ENCODE data around the gene JUN.
"Not testable (repeated sequence)": the region's sequence is repeated elsewhere in the genome, so short reads cannot be mapped to it uniquely, and the experiment has no call there.

Gene JUN

DNA sequence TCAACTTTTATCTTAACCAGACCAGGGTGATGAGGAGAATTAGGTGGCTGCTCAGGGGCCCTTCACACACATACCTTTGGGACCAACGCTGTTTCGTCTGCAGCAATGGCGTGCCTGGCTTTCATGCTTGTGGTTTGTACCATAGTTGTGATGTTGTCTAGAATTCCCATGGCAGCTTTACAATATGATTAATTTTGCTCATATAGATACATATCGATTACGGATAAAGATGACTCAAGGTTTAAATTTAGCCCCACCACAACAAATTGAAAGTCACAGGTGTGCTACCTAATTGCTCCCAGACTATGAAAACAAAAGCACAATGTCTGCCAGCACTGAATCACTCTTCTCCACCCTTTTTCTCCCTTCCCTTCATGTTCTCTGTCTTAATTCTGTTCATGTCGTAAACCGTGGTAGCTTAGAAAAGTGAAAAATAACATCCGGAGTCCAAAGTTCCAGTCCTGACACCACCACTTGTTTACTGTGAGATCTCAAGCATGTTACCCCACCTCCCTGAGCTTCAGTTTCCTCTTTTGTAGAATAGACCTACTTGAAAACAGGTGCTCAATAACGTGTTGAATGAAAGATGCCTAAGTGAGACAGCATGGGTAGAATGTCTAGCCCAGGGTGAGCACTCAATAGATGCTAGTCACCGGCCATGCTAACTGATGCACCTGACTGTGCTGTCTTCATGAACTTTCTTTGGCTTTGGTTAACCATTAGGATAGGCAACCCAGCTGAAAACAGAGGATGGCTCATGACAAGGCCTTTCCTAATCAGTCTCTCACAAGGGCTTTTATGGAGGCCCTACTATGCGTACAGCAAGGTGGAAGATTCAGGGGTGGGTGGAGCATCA lies 22.1 kb upstream of the JUN start:
- peak; percentile 72 for FAIRE-seq

- peak; percentile 9 for FAIRE-seq
These were observed 21.2 kb upstream of the JUN start for GRCh38 chr1:58804853-58805565.

GRCh38 chr1:58803858-58804257 lies 20.0 kb upstream of the JUN start:
- FAIRE-seq: no peak

DNA sequence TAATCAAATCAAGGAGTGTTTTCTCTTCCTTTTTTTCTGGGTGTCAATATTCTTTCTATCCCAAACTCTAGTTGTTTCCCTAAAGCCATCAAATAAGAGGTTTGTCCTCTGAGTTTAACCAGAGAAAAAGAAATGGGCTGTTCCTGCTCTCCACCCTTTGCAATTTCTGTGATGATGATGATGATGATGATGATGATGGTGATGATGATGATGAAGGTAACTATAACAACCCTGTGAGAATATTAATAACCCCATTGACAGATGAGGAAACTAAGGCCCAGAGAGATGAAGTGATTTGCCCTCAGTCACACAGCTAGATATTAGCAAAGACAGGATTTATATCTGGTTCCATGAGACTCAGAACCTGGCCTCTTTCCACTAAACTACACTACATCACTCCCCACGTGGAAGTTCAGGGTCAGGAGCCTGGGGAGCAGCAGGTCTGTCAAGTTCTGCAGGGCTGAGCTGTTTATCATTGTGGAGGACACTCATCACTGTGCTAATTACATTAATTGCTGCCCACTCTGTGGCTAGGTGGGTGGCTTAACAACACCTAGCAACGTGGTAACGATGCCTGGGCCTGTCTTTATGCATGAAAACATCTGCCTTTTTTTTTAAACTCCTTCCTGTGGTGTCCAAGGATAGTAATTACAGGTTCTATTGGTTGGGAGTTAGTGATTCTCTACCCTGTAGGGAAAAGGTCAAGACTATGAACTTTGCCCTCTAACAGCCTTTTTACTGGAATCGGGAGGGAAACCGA lies 19.0 kb upstream of the JUN start:
- FAIRE-seq: peak; percentile 83

DNA sequence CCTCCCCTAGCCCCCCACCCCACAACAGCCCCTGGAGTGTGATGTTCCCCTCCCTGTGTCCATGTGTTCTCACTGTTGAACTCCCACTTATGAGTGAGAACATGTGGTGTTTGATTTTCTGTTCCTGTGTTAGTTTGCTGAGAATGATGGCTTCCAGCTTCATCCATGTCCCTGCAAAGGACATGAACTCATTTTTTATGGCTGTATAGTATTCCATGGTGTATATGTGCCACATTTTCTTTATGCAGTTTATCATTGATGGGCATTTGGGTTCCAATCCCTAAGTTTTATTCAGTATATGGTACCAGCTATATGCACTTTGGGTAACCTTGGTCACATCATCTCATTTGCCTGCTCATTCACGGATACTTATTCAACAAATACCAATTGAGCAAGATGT lies 17.4 kb upstream of the JUN start:
- not testable (repeated sequence) for FAIRE-seq

GRCh38 chr1:58799650-58800049 lies 15.8 kb upstream of the JUN start:
- FAIRE-seq: no peak

DNA sequence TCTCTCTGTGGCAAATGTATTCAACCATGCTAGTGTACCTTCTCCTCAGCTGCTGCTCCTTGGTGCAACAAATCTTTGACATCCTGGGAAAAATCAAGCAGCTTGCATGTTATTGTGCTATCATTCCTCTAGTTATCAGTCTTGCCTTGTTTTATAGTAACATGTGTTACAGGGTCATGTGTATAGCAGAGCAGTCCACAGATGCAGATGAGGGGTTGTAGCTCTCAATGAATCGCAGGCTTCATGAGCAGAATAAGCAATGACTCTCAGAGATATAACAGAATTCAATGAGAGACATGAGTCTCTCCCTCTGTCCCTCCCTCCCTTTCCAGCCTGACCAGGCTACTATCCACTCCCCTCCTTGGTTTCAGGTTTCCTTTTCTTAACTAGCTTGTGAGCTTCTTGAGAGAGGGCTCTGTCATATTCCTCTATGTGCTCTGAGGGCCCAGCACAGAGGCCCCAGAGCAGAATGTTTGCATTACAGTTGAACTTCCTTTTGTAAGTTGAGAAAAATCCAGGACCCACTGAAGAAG lies 15.1 kb upstream of the JUN start:
- no peak for FAIRE-seq

DNA sequence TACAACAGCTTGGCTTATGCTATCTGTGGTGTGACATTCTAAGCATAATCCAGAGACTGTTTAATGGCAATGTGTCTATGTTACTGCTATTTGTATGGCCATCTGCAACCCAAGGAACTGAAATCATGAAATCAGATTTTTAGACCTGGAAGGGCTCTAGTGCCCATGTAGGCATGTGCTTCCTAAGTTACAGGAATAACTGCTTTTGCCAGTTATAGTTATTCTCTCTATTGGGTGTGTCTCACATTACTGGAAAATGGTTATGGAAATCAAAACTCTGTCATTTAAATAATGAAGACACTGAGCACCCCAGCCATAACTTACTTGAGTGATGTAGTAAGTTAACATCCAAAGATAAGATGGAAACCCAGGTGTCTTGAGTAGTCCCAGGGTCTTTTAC lies 12.6 kb upstream of the JUN start:
- no peak for FAIRE-seq

DNA sequence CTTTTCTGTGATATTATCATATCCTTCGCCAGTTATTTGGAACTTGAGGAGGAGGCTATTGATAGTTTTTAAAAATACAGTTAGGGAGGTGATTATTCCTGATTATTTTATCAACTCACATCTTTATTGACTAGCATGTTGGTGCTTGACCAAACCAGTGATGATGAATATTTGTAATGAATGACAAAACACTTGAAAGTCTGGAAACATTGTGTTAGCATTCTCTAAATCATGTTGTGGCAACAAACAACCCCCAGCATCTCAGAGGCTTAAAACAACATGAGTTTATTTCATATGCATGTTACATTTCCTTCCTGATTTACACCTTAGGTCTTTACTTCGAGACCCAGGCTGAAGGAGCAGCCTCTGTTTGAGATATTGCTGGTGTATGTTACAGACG lies 10.7 kb upstream of the JUN start:
- FAIRE-seq: no peak

DNA sequence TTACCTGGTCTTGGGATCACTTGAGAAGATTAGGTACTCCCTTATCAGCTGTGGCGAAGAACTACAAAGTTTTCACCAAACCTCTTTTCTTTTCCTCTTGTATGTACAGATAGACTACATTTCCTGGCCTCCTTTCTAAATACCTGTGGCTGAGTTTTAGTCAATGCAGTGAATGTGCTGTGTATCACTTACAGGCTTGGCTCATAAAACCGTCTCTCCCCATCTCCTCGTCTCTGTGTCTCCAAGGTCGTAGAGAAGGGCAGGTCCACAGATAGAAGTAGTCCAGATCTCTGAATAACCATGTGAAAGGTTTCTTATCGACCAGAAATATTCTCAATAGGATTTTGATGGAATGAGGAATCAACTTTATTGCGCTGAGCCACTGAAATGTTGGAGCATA lies 9.0 kb upstream of the JUN start:
- FAIRE-seq: no peak

- FAIRE-seq: no peak
These were observed 7.3 kb upstream of the JUN start for GRCh38 chr1:58791106-58791505.

GRCh38 chr1:58789996-58790660 lies 6.3 kb upstream of the JUN start:
- FAIRE-seq: no peak

DNA sequence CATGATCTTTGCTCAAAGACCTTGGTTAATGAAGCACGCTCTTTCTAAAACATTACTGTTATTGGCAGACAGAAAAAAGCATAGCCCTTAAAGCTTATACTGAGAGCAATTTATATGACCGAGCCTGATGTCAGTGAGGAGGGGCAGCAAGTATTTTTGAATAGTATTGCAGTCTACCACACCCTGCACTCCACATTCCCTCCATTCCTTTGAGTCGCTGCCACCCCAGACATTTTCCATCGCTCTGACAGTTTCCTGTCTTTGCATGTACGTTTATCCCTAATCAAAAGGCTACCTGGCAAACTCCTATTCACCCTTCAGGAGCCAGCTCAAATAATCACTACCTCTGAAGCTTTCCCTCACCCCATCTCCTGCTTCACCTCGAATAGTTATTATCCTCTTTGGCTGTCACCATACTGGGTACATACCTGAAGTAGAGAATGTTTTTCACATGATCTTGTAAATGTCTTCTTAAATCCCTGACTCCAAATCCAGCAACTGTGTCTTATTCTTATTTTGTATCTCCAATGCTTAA lies 5.5 kb upstream of the JUN start:
- no peak for FAIRE-seq

- no peak for FAIRE-seq
These were observed 4.4 kb upstream of the JUN start for GRCh38 chr1:58788259-58788658.

DNA sequence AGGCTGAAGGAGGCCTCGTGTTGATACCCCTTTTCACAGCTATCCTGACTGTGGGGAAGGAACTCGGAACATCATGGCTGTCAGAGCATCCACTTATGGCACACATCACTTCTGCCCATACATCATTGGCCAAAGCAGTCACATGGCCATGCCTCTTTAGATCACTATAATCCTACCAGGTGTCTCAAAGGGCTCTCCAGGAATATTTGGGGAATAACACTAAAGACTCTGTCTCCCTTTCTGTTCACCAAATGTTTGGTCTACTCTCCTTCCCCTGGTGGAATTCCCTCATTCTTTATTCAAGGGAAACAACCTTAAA lies 3.0 kb upstream of the JUN start:
- FAIRE-seq: no peak

- no peak for FAIRE-seq
These were observed 2.5 kb upstream of the JUN start for GRCh38 chr1:58786184-58786926.

GRCh38 chr1:58785442-58786058 lies 1.7 kb upstream of the JUN start:
- FAIRE-seq: no peak

GRCh38 chr1:58784758-58785441 lies 1.1 kb upstream of the JUN start:
- FAIRE-seq: no peak

DNA sequence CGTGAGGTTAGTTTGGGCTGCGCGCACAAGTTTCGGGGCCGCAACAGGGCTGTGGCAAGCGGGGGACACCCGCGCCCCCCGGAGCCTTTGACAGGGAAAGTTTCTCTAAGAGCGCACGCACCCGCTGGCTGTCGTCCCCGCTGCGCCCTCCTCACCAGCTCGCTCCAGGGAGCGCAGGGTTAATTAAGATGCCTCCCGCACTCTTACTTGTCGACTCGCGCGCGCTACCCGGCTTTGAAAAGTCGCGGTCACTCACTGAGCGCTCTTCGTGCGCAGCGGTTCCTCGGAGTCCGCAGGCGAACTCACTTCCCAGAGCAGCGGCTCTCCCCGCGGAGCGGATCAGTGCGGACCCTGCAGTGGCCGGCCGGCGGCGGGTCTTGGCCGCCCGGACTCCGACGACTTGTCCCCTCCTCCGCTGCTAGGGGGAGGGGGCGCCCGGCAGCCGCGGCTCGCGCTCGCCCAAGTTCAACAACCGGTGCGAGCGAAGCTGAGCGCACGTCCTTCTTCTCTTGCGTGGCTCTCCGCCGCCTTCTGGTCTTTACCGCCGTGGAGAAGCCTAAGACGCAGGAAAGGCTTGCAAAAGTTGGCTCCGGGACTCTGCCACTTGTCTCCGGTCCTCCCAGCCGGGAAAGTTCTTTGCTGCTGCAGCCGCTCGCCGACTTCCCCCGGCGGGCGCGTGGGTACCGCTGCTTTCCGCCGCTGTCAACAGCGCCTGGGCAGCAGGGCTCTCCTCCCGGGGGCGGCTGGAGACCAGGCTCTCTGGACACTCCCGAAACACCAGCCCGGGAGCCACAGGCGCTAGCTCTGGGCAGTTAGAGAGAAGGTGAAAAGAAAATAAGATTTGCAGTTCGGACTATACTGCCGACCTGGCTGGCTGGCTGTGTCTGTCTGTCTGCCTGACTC lies 506 bp downstream of the JUN start:
- no peak for FAIRE-seq

Data from islet of Langerhans (tissue), 1 donor.